NCI-H1417 treated with DMSO at 0.1 percent for 48 hours (cell line): ENCODE data around the gene HOXA5.

Experiments used
- DNase-seq: peaks from one replicate; lab custom pipeline; 2025; lab: John Stamatoyannopoulos, UW

HOXA5 gene

DNA sequence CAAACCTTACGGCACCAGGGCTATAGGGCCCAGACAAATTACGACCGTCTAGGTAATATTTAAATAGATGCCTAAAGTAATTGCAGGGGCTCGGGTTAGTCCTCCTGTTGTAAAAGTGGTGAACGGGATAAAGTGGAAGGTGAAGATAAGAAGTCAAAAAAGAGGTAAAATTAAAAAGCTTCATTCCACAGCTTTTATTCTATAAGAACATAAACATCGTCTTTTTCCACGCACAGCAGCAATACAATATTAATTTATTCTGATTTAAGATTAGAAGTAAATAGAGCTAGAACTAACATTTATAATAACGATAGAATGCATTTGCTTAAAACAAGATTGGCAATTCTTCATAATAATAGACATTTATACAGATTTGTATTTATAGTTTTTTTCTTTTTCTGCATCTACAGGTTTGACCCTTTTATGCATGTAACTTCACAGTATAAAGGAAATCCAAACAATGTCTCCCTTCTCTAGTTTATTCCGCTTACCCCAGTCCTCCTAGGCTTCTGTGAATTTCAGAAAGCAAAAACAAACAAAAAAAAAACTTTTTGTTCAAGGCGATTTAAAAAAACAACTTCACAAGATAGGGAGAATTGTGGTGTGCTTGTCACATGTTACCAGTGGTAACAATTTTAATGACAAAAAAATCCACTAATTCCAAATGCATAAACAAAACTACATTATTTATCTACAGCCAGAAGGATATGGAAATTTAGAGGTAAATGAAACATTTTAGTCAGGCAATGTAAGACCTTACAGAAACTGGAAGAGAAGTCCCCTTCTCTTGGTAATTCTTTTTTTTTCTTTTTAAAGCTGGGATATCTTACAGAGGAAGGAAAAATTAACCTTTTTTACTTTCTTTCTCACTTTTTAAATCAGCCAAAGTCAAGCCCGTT, 27.2 kb upstream of the HOXA5 start:
- no peak for DNase-seq

DNA sequence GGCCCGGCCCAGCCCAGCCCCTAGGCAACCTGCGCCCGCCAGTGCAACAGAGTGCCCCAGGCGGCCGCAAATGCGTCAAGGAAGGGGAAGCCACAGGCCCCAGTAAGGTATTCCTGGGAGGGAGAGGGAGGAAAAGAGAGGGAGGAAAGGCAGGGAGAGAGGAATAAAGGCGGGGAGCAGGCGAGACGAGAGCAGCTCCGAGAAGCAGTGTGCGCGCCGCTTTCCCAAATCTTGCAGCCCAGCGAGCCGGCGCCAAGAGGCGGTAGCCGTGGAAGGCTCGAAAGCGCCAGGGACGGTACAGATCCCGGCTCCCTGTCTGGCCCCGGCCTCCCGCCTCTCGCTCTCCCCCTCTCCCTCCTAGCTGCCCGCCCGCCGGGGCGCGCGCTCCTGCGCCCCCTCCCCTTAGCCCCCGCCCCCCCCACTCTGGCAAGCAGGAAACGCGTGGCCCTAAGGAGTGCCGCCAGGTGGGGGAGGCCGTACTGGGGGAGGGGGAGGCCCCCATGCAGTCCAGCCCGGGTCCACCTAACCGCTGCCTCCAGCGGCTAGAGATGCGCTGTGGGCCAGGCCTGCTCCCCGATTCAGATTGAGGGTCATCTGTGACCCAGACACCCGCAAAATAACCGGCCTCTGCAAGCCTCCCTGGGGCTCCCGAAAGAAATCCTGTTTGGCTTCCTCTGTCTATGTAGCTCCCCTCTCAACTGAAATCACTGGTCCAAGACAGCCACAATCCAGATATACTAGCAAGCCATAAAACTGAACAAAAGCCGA, 26.4 kb upstream of the HOXA5 start:
- no peak for DNase-seq

DNA sequence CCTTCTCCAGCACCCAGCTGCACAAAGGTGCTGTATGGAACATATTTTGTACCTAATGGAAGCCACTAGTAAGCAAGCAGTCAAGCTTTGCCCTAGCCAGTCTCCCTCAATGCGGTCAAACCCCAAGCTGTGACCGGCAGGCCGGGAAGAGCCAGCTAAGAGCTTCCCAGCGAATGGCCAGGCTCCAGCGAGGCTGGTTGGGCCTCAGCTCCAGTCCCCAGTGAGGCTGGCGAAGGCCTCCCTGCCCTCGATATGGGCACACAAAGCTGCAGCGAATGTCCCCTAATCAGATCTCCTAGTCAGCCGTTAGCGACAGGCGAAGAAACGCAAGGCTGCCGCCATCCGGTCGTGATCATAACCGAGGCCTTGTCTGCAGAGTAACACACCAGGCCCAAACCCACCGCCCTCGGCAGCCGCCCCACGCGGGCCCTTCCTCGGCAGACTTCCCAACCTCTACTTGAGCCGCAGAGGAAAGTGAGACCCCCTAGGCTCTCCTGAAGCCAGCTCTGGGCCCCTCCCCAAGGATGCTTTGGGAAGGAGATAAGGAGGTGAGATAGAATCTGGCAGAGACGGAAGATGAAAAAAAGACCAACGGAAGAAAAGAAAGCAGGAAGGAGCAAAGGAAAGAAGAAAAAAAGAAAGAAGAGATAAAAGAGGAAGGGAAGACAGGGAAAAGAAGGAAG, 24.9 kb upstream of the HOXA5 start:
- DNase-seq: no peak

DNA sequence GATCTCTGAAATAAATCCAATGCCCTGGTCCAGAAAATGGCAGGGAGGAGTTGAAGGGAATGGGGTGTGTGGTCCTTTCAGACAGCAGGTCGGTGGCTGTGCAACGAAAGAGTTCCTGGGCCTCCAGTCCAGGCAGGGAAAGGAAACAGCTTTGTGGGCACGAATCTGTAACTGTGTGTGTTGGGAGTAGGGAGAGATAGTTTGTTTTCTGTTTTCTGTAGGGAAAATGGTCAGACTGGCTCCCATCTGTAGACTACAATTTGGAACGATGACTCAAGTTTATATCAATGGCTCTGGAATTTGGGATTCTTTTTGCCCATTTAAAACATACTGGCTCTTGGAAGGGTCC, 24.4 kb upstream of the HOXA5 start:
- no peak for DNase-seq

DNA sequence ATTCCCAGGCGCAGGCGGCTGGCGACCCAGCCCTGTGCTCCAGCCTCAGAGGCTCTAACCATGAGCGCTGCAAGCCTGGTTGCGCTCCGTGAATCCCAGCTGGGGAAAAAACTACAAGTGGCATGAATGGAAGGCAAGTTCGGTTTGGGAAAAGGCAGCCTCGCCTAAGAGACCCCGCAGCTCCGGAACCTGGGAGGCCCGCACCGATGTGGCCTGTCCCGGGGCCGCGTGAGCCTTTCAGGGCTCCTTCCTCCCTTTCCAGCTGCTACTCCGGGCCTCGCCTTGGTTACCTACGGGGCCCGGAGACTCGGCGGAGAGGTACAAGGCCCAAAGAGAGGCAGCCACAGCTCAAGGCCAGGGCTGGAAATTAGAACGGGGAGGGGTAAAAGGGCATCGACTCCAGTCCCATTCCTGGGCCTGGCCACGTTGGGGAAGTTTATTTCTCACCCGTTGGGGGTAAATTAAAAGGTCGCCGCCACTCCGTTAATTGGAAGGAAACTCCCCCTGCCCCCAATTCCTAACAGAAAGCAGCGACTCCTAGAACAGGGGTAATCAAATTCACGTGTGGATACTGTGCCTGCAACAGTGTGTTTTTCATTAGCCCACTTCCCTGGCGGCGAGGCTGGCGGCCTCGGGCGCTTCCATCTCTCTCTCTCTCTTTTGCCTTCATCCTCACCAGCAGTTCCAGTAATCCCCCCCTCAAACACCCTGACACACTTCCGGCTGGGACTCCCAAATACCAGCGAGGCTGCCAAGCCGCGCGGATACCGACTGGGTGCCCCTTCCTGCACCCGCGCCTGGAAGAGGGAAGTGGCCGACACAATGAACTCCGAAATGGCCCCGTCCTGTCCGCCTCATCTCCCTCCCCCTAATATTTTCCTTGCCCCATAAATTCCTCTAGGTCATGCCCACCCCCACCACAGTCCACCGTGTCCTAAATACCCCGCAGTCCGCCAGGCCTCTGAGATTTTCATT, 23.3 kb upstream of the HOXA5 start:
- DNase-seq: no peak

DNA sequence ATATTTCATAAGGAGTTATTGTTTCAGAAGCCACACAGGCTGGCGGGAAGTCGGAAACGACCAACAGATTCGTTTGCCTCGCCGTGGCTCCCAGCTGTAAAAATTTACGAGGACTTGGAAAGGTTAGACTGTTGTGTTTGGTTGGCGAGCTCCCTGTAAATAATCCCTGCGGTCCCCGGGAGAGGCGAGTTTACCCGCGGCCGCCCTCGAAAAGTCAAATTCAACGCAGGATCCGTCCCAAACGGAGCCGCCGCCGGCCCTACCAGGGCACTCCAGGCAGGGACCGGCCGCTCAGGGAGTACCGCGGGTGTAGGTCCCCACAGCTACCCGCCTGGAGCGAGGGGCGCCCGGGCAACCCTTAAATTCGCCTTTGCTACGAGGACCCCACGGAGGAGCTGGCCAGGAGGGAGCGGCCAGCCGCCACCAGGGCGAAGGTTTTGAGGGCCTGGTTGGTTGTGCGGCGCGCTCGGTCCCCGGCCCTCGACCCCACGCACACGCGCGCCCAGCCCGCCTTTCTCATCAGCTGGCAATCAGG, 22.6 kb upstream of the HOXA5 start:
- no peak for DNase-seq

DNA sequence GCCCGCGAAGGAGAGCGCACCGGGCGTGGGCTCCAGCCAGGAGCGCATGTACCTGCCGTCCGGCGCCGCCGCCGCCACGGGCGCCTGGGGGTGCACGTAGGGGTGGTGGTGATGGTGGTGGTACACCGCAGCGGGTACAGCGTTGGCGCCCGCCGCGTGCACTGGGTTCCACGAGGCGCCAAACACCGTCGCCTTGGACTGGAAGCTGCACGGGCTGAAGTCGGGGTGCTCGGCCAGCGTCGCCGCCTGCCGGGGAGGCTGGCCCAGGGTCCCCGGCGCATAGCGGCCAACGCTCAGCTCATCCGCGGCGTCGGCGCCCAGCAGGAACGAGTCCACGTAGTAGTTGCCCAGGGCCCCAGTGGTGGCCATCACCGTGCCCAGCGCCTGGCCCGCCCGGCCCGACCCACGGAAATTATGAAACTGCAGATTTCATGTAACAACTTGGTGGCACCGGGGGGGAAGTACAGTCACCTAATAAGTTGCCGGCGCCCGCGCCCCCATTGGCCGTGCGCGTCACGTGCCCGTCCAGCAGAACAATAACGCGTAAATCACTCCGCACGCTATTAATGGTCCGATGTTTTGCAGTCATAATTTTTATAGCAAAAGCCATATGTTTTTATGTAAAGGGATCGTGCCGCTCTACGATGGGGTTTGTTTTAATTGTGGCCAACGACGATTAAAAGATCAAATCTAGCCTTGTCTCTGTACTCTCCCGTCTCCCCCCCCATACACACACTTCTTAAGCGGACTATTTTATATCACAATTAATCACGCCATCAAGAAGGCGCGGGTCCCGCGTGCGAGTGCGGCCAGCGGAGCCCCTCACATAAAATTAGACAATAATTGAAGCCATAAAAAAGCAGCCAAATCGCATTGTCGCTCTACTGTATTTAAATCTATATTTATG, 21.9 kb upstream of the HOXA5 start, which contains the start of gene HOXA9:
Gene HOXA9, minus strand, starts transcription at position 449 of the 907 bp plus-strand sequence. Its CDS starts 80 bp downstream, at position 369.
- DNase-seq: no peak

DNA sequence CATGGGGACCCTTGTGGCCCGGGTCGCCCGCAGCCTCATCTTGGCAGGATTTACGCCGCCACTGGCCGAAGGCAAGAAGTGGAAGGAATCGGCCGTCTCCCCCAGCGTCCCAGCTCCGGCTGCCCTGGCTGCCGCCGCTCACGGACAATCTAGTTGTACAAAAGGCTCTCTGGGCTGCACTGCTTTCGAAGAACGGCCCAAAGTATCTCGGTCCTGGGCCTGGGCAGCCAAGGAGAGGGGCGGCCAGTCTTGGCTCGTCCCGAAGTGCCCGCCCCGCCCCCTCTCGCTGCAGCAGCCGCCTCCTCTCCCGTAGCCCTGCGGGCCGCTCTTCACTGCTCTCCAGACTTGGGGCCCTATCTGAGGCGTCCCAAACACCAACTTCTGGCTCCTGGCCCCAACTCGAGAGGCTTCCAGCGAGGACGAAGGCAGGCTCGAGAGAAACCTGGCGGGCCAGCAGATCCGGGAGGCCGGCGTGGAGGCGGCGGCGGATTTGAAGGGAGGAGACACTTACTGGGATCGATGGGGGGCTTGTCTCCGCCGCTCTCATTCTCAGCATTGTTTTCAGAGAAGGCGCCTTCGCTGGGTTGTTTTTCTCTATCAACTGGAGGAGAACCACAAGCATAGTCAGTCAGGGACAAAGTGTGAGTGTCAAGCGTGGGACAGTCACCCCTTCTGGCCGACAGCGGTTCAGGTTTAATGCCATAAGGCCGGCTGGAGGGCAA, 21.0 kb upstream of the HOXA5 start:
- DNase-seq: no peak

DNA sequence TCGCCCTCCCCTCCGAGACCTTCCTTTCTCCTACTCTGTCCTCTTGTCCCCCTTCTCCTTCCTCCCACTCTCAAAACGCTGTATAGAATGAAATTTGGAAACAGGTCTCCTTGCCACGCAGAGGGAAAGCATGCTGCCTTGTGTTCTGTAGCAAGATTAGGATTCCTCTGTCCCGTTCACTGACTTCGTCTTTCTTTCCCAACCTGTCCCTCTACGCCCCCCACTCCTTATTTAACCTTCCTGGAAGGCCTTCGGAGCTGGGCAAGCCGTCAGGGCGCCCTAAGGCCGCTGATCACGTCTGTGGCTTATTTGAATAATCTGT, 20.5 kb upstream of the HOXA5 start:
- no peak for DNase-seq

DNA sequence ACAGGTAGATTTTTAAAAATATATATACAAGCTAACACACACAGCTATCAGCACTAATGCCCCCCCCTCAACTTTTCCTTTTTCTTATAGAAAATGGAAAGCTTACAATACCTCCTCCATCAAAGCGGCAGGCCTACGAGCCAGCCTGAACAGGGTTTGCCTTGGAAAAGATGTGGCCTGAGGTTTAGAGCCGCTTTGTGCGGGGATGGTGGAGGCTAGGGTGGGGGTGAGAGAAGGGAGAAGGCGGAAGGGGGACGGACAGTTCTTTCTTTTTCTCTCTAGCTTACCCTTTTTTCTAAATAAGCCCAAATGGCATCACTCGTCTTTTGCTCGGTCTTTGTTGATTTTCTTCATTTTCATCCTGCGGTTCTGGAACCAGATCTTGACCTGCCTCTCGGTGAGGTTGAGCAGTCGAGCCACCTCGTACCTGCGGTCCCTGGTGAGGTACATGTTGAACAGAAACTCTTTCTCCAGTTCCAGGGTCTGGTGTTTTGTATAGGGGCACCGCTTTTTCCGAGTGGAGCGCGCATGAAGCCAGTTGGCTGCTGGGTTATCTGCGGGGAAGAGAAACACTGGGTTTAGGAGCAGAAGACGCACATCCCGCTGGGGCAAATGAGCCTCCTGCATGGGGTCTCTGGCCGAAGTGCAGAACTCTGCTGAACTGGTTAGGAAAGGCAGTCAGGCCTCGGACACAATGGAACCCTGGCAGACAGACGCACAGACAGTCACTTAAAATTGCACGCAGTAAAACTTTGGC, 20.0 kb upstream of the HOXA5 start:
- DNase-seq: no peak

DNA sequence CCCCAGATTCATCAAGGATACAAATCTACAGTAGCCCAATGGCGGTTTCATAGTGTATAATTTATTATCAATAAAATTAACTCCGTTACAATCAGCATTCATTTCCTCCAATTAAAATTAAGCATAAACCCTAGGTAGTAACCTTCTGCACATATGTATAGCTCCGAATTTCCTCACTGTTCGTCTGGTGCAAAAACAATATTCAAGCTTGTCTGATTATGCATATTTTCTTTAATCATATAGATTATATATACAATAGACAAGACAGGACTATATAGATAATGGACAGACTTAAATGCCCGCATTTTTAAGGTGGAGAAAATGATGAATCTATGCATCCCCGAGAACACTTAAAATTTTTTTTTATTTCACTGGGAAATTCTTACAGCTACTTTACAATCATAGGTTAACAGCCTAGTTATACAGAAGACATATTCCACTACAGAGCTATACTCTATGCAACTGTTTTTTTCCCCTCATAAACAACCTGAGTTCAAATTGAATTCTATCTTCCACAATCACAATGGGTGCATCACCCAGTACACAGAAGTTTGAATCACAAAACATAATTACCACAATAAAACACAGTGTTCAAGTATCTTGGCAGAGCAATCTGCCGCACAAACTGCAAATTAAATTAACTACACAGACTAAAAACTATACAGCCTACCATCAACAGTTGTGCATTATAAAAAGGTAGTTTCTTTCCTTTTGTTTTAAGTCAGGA, 19.2 kb upstream of the HOXA5 start:
- no peak for DNase-seq

DNA sequence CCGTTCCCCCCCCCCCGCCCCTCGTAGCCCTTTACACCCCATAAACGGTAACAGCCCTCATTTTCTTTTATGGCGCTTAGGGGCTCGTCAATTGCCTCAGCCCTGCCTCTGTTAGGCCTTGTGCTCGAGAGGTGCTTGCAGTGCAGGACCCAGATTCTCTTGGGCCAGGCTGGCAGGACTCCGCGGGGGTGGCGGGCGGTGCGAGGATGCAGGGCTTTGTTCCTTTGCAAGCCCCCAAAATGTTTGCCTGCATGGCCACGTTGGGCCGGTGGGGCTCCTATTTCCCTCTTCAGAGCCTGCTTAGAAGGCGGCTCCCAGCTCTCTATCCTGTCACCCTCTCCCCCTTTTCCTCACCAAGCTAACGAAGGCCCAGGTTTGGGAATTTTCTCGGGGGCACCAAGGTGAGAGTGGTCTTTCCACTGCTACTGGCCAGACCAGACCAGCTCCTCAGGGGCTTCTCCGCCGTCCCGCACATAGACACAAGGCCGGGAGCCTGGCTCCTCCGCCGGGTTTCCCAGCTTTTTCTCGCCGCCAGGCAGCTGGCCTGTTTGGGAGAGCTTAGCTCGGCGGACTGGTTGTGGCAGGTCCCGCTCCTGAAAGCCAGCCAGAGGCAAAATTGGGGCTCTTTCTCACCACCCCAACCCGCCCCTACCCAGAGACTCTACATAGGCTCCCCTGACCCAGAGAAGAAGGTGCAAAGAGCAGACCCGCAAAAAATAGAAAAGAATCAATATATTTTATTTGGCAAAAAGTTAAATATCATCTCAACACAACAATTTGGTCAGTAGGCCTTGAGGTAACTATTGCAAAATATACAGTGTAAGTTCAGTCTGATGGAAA, 18.5 kb upstream of the HOXA5 start:
- DNase-seq: no peak

DNA sequence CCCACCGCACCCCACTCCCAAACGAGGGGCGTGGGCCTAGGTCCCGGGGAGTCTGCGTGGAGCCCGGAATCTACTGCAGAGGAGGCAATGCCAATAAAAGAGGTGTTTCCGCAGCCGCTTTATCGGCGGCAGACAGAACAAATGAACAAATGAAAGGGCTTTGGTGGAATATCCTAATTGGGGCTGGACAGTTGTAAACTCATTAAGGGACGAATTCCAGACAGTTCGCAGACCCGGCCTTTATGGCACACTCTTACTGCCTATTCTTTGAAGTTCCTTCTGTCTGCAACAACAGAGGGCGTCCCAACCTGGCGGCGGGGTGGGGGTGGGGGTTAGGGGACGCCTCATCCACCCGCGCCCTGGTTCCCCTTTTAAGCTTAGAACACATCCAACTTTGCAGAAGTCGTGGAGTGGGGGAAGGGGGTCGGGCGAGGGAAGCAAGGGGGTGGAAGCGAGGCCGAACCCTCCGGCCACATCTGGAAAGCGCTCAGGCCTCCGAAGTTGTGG, 17.8 kb upstream of the HOXA5 start:
- DNase-seq: no peak

DNA sequence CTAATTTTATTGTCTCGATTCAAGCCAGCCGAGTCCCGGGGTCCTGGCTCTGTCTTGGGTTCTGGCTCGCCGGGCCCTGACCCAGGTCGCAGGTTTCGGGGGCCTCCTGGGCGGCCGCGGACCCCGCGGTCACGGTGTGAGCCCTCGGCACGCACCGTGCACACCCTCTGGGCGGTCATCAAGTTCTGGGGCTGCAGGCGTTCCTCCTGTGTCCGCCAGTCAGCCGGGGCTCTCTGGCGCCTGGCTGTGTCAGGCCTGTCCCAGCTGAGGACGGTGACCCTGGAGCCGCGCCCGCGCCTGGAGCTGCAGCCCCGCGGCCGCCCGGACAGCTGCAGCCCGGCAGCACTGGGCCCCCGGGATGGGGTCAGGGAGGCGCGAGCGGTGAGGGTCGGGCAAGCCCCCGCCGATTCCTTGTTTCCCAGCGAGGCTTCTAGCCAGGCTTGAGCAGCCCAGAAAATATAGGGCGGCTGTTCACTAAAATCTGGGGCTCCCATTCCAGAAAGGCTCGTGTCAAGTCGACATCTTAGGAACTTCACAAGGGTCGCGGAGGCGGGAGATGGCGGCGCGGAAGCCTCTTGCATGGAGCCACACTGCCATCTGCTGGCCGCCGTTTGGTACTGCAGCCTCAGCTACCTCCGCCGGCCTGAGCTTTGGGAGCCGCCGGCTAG, 17.2 kb upstream of the HOXA5 start:
- peak; percentile 70 for DNase-seq

DNA sequence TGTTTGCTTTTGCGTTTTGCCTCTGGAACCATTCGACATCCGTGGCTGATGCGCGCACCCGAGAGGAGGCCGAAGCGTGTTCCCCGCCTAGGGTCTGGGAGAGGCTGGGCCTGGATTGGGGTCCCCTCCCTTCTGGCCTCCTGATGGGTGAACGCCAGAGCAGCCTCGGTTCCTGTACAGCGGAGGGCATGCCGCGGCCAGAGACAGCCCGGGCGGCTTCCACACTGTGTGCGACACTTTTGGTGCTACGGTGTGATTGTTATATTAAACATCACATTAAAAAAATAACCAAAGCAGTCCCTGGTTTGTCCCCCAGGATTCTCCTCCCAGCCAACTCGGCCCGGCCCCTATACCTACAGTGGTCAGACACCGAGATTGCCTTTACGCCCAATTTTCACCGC, 16.7 kb upstream of the HOXA5 start:
- DNase-seq: no peak
